ENCODE data around the gene DCTPP1. TPM values are rescaled to one million over a fixed set of nuclear protein-coding genes. Genes with fewer than 3 reads are reported as not detected.

DCTPP1 gene
- polyA plus RNA-seq, 3 donors = 10.5 to 45.5 (median 32.2) TPM

GRCh38 chr16:30445149-30445407 lies 15.2 kb upstream of the DCTPP1 start:
- Histone ChIP-seq H4K20me1 (ENCODE audit: insufficient read depth, low read length) (peaks cover 27% of the 10 kb centered on the region), H3K79me2 (ENCODE audit: insufficient read depth, low read length) (peaks cover 30% of the 10 kb centered on the region), H3K27ac (ENCODE audit: low read depth in 1 of 2, low read length in 2 of 2) (peak overlapping the region; percentile 83 to 90), H3K9me3 (replicated peaks in 1 of 2; ENCODE audit: control insufficient read depth in 1 of 2, insufficient read depth in 1 of 2, low read length in 2 of 2) (no peaks in the 10 kb centered on the region), H3K9ac (ENCODE audit: insufficient read depth, low read length, poor library complexity, severe bottlenecking) (peak overlapping the region; percentile 90), H2AFZ (ENCODE audit: insufficient read depth, low read depth, low read length, poor library complexity, severe bottlenecking) (peak overlapping the region; percentile 99), H3K4me2 (replicated peaks; ENCODE audit: extremely low read depth, low read length, poor library complexity, severe bottlenecking) (peak overlapping the region; percentile 90), H3K36me3 (replicated peaks in 1 of 2; ENCODE audit: control insufficient read depth in 1 of 2, insufficient read depth in 2 of 2, low read length in 2 of 2) (peaks cover 0 to 4% of the 10 kb centered on the region in 2 donors), H3K4me3 (replicated peaks in 1 of 3; ENCODE audit: low read depth in 2 of 3, low read length in 3 of 3) (peak overlapping the region; percentile 81 to 90 (median 85)), H3K4me1 (ENCODE audit: control insufficient read depth in 1 of 2, insufficient read depth in 2 of 2, low read length in 2 of 2) (peaks cover 34 to 35% of the 10 kb centered on the region in 2 donors), H3K27me3 (ENCODE audit: control insufficient read depth in 2 of 2, insufficient read depth in 2 of 2, low read length in 2 of 2) (no peaks in the 10 kb centered on the region)
- Mint-ChIP-seq H3K4me3 (peak overlapping the region; percentile 89 to 95), H3K4me1 (peaks cover 37% of the 10 kb centered on the region), H3K9me3 (peaks cover 0 to 3% (median 0%) of the 10 kb centered on the region in 7 donors), H3K27me3 (ENCODE audit: low read depth in 3 of 3) (peaks cover 0 to 1% (median 0%) of the 10 kb centered on the region in 3 donors), H3K27ac (peak overlapping the region; percentile 31 to 92 (median 89)), H3K36me3 (peaks cover 11 to 13% of the 10 kb centered on the region in 2 donors)
- TF ChIP-seq, protein P1, sequence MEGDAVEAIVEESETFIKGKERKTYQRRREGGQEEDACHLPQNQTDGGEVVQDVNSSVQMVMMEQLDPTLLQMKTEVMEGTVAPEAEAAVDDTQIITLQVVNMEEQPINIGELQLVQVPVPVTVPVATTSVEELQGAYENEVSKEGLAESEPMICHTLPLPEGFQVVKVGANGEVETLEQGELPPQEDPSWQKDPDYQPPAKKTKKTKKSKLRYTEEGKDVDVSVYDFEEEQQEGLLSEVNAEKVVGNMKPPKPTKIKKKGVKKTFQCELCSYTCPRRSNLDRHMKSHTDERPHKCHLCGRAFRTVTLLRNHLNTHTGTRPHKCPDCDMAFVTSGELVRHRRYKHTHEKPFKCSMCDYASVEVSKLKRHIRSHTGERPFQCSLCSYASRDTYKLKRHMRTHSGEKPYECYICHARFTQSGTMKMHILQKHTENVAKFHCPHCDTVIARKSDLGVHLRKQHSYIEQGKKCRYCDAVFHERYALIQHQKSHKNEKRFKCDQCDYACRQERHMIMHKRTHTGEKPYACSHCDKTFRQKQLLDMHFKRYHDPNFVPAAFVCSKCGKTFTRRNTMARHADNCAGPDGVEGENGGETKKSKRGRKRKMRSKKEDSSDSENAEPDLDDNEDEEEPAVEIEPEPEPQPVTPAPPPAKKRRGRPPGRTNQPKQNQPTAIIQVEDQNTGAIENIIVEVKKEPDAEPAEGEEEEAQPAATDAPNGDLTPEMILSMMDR (IDR thresholded peaks at IDR 0.05) = no peak
- no peak for DNase-seq
- 36% methylated on average over 8 of the region's 11 CpGs for WGBS (ENCODE audit: insufficient coverage)
- intact Hi-C loops (cut with micrococcal nuclease) = loop anchor here (2.0 to 10.0 kb wide), 3 partner anchors 37 to 170 kb away; partner anchors contain the start of genes ZNF689 (in 1 of the 2) and ZNF768 (in 1 of the 2)

DNA sequence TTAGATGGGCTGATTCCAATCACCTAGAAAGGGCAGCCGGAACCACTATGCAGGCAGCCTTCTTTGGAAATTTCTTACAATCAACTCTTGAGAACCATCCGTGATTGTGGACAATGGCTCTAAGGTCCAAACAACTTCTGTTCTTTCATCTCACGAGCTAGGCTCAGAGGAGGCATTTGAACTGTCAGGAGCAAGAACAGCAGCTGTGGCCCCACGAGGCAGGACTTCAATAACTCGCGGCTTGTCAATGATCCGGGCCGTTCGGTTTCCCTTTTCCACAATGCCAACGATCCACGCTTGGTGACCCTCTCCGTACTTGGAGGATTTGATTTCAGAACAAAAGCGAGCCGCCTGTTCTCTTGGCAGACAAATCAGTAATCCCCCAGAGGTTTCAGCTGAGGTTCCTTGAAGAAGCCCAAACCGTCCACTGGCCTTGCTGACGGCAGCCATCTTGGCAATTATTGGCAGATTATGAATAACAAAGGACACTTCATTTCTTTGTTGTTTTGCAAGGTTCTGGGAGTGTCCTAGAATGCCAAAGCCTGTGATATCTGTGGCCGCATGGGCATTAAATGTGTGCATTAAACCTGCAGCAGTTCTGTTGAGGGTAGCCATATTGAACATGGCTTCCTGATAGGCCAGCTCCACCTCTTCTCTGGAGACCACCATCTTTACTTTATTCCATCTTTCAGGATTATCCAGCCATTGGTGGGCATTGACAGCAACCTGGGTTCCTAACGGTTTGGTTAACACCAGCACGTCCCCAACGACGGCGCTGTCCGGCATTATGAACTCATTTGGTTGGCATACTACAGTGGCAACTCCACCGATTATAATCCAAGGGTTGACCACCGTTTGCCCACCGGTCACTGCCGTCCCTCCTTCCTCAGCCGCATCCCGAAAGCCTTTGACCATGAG lies 14.7 kb upstream of the DCTPP1 start:
- Histone ChIP-seq H3K4me1 (ENCODE audit: control insufficient read depth in 1 of 2, insufficient read depth in 2 of 2, low read length in 2 of 2) (peaks cover 35 to 36% of the 10 kb centered on the region in 2 donors), H4K20me1 (ENCODE audit: insufficient read depth, low read length) (peaks cover 27% of the 10 kb centered on the region), H3K36me3 (replicated peaks in 1 of 2; ENCODE audit: control insufficient read depth in 1 of 2, insufficient read depth in 2 of 2, low read length in 2 of 2) (peaks cover 0 to 4% of the 10 kb centered on the region in 2 donors), H2AFZ (ENCODE audit: insufficient read depth, low read depth, low read length, poor library complexity, severe bottlenecking) (peak overlapping the region; percentile 99), H3K27ac (ENCODE audit: low read depth in 1 of 2, low read length in 2 of 2) (peak overlapping the region; percentile 83 to 90), H3K27me3 (ENCODE audit: control insufficient read depth in 2 of 2, insufficient read depth in 2 of 2, low read length in 2 of 2) (no peaks in the 10 kb centered on the region), H3K4me3 (replicated peaks in 1 of 3; ENCODE audit: low read depth in 2 of 3, low read length in 3 of 3) (peak overlapping the region; percentile 81 to 90 (median 85)), H3K9ac (ENCODE audit: insufficient read depth, low read length, poor library complexity, severe bottlenecking) (peak overlapping the region; percentile 90), H3K79me2 (ENCODE audit: insufficient read depth, low read length) (peaks cover 30% of the 10 kb centered on the region), H3K4me2 (replicated peaks; ENCODE audit: extremely low read depth, low read length, poor library complexity, severe bottlenecking) (peak overlapping the region; percentile 90), H3K9me3 (replicated peaks in 1 of 2; ENCODE audit: control insufficient read depth in 1 of 2, insufficient read depth in 1 of 2, low read length in 2 of 2) (no peaks in the 10 kb centered on the region)
- H3K27ac Mint-ChIP-seq = peak overlapping the region in 6 of 7 donors; percentile 31 to 92 (median 89)
- peak overlapping the region; percentile 89 to 95 for H3K4me3 Mint-ChIP-seq
- intact Hi-C loops (cut with micrococcal nuclease) = loop anchor here (2.0 to 10.0 kb wide), 3 partner anchors 38 to 170 kb away; partner anchors contain the start of genes ZNF689 (in 1 of the 2) and ZNF768 (in 1 of the 2)
- peaks cover 11 to 13% of the 10 kb centered on the region in 2 donors for H3K36me3 Mint-ChIP-seq
- 93% methylated on average over 25 of the region's 29 CpGs for WGBS (ENCODE audit: insufficient coverage)
- DNase-seq = no peak
- TF ChIP-seq, protein P1 (IDR thresholded peaks at IDR 0.05) = no peak
- peaks cover 0 to 3% (median 0%) of the 10 kb centered on the region in 7 donors for H3K9me3 Mint-ChIP-seq
- peaks cover 40% of the 10 kb centered on the region for H3K4me1 Mint-ChIP-seq
- H3K27me3 Mint-ChIP-seq (ENCODE audit: low read depth in 3 of 3) = peaks cover 0 to 1% (median 0%) of the 10 kb centered on the region in 3 donors
